K562 (cell line): ENCODE measurements around the gene ZNF652. TPM values are rescaled to one million over a fixed set of nuclear protein-coding genes. Genes with fewer than 3 reads are reported as not detected.

ENCODE experiments used
- ATF2 ChIP-seq: sonication (generic); formaldehyde crosslinking; IDR thresholded peaks from 2 replicates; pipeline ENCODE4 v1.8.1; 2022; ENCODE audit warnings: missing genetic modification reagents
- FUS ChIP-seq: fragments of 200-400 bp; formaldehyde crosslinking; optimal IDR thresholded peaks from 2 replicates; pipeline ENCODE3; 2017; ENCODE audit warnings: low read depth, low read length
- GTF2A2 ChIP-seq: IDR thresholded peaks from 2 replicates; pipeline ENCODE4 v1.6.1; 2016; ENCODE audit warnings: mild to moderate bottlenecking, missing genetic modification characterization, missing compliant biosample characterization
- HDAC2 ChIP-seq: fragments of 450-650 bp; IDR thresholded peaks from 2 replicates; pipeline ENCODE4 v1.6.1; 2016; ENCODE audit warnings: mild to moderate bottlenecking
- HMGN3 ChIP-seq: IDR thresholded peaks from 2 replicates; pipeline ENCODE4 v1.6.1; 2011; ENCODE audit warnings: borderline replicate concordance, low read depth, mild to moderate bottlenecking, mixed read lengths, low read length; ENCODE audit not compliant: insufficient read length; ENCODE audit errors: extremely low read depth
- IFI16 ChIP-seq: fragments of 250-450 bp; sonication (Bioruptor Pico); IDR thresholded peaks from 2 replicates; pipeline ENCODE4 v2.1.2; 2022; ENCODE audit warnings: mild to moderate bottlenecking, inconsistent platforms
- KDM1A ChIP-seq, 2 experiments: fragments of 450-650 bp; IDR thresholded peaks; 2 replicates each; pipeline ENCODE4 v1.6.1; 2016; ENCODE audit warnings: mild to moderate bottlenecking in 2 of 2
- KDM2B ChIP-seq: fragments of 250-450 bp; sonication (Bioruptor Pico); IDR thresholded peaks from 2 replicates; pipeline ENCODE4 v1.8.0; 2021; ENCODE audit warnings: mild to moderate bottlenecking, moderate library complexity
- NR1H2 ChIP-seq: sonication (generic); formaldehyde crosslinking; IDR thresholded peaks from 2 replicates; pipeline ENCODE4 v1.4.0; 2020; ENCODE audit warnings: mild to moderate bottlenecking, missing genetic modification reagents
- TAF15 ChIP-seq: fragments of 200-400 bp; formaldehyde crosslinking; IDR thresholded peaks from 2 replicates; pipeline ENCODE4 v1.6.1; 2017; ENCODE audit warnings: mild to moderate bottlenecking, low read depth, low read length, moderate library complexity
- TEAD4 ChIP-seq, 2 experiments: sonication (generic) in 1 of 2; formaldehyde crosslinking in 1 of 2; IDR thresholded peaks; 2 replicates each; pipeline versions ENCODE4 v1.6.1 to v1.8.0; 2012 to 2022; ENCODE audit warnings: borderline replicate concordance in 1 of 2, inconsistent platforms in 1 of 2, low read length in 1 of 2, mild to moderate bottlenecking in 1 of 2, missing genetic modification reagents in 1 of 2
- TFAM ChIP-seq: fragments of 250-450 bp; sonication (Bioruptor Pico); conservative IDR thresholded peaks from 2 replicates; pipeline ENCODE4 v1.5.0; 2021; ENCODE audit warnings: mild to moderate bottlenecking, moderate library complexity
- ZC3H4 ChIP-seq: sonication (generic); formaldehyde crosslinking; IDR thresholded peaks from 2 replicates; pipeline ENCODE4 v1.9.0; 2021; ENCODE audit warnings: missing genetic modification reagents, borderline replicate concordance
- ZNF23 ChIP-seq: fragments of 250-450 bp; sonication (Bioruptor Pico); IDR thresholded peaks from 2 replicates; pipeline ENCODE4 v1.4.0; 2020; ENCODE audit warnings: mild to moderate bottlenecking
- ZNF592 ChIP-seq: fragments of 450-650 bp; IDR thresholded peaks from 2 replicates; pipeline ENCODE4 v1.6.1; 2017; ENCODE audit warnings: antibody characterized with exemption, mild to moderate bottlenecking
- ZNF717 ChIP-seq: fragments of 250-450 bp; sonication (Bioruptor Pico); IDR thresholded peaks from 2 replicates; pipeline ENCODE4 v1.5.0; 2021
- polyA plus RNA-seq, 8 experiments: library from polyadenylated mRNA; depleted of rRNA in 4 of 8; stranded (reverse) in 5 of 8; unstranded in 3 of 8; fragments of >200 nt; fragmentation: Nextera tagmentation in 2 of 8; fragmentation: Illumina TruSeq in 1 of 8; extraction: Ambion mirVana in 2 of 8; extraction: Trizol in 1 of 8; gene quantifications; 2 replicates each; pipeline versions ENCODE4 v1.2.1 to v1.2.3, GENCODE V29; 2011 to 2014; ENCODE audit warnings: inconsistent platforms in 1 of 8, missing spikeins in 1 of 8
- total RNA-seq, 7 experiments: library from RNA; depleted of rRNA in 6 of 7; stranded (reverse); fragments of >200 nt in 6 of 7; fragmentation: Illumina TruSeq in 2 of 7; extraction: Trizol in 2 of 7; gene quantifications; 2 replicates each; pipeline versions ENCODE4 v1.2.1 to v1.2.3, GENCODE V29; 2011 to 2021; ENCODE audit warnings: low replicate concordance in 1 of 7
- TF ChIP-seq, protein P1 (sequence below): fragments of 200-800 bp; sonication (Bioruptor generic); IDR thresholded peaks from 2 replicates; pipeline ENCODE4 v1.6.1; 2017; ENCODE audit warnings: missing genetic modification characterization, missing compliant biosample characterization
- TF ChIP-seq, protein P2 (sequence below), 2 experiments: IDR thresholded peaks; 2 replicates each; pipeline ENCODE4 v1.6.1; 2012; ENCODE audit warnings: improper control_type of control experiment in 2 of 2, low read depth in 2 of 2, low read length in 2 of 2, borderline replicate concordance in 1 of 2

Gene ZNF652
- total and polyA plus RNA-seq, 9 of the 15 experiments (the other 6 are each of a cell fraction or from before 2014, with no cell fraction given): 5.1 to 15.5 (median 7.8) TPM

GRCh38 chr17:49260011-49260816, 101.8 kb downstream of the ZNF652 start (continued):
- TF ChIP-seq, protein P1, sequence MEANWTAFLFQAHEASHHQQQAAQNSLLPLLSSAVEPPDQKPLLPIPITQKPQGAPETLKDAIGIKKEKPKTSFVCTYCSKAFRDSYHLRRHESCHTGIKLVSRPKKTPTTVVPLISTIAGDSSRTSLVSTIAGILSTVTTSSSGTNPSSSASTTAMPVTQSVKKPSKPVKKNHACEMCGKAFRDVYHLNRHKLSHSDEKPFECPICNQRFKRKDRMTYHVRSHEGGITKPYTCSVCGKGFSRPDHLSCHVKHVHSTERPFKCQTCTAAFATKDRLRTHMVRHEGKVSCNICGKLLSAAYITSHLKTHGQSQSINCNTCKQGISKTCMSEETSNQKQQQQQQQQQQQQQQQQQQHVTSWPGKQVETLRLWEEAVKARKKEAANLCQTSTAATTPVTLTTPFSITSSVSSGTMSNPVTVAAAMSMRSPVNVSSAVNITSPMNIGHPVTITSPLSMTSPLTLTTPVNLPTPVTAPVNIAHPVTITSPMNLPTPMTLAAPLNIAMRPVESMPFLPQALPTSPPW: peak; percentile 44; the same call in 1 of the 2 replicates
- TF ChIP-seq KDM2B (CRISPR knock-in tag) (no peak), ZNF23 (CRISPR knock-in tag) (no peak), HDAC2 (no peak), TEAD4 (IDR thresholded peaks at IDR 0.05; ENCODE audit: low read length) (no peak), TEAD4 (CRISPR knock-in tag; IDR thresholded peaks at IDR 0.05; ENCODE audit: borderline replicate concordance) (no peak), ZC3H4 (CRISPR knock-in tag) (no peak), IFI16 (no peak), KDM1A (IDR thresholded peaks at IDR 0.05) (peak in 1 of 2 experiments; percentile 30; a peak in 1 of 4 replicates), ZNF592 (peak; percentile 68; the same call in 1 of the 2 replicates), FUS (no peak), HMGN3 (no peak), TFAM (CRISPR knock-in tag) (no peak), ATF2 (CRISPR knock-in tag) (no peak), GTF2A2 (tag) (no peak), ZNF717 (CRISPR knock-in tag) (no peak), NR1H2 (CRISPR knock-in tag) (no peak), TAF15 (no peak)
- TF ChIP-seq, protein P2, sequence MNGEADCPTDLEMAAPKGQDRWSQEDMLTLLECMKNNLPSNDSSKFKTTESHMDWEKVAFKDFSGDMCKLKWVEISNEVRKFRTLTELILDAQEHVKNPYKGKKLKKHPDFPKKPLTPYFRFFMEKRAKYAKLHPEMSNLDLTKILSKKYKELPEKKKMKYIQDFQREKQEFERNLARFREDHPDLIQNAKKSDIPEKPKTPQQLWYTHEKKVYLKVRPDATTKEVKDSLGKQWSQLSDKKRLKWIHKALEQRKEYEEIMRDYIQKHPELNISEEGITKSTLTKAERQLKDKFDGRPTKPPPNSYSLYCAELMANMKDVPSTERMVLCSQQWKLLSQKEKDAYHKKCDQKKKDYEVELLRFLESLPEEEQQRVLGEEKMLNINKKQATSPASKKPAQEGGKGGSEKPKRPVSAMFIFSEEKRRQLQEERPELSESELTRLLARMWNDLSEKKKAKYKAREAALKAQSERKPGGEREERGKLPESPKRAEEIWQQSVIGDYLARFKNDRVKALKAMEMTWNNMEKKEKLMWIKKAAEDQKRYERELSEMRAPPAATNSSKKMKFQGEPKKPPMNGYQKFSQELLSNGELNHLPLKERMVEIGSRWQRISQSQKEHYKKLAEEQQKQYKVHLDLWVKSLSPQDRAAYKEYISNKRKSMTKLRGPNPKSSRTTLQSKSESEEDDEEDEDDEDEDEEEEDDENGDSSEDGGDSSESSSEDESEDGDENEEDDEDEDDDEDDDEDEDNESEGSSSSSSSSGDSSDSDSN (IDR thresholded peaks at IDR 0.05; ENCODE audit: borderline replicate concordance in 1 of 2, low read depth in 2 of 2, low read length in 2 of 2): peak in 1 of 2 experiments; percentile 70; a peak in 1 of 4 replicates
